Ascending aorta (tissue), 2 donors: ENCODE data around the gene HS2ST1. TPM values are rescaled to one million over a fixed set of nuclear protein-coding genes. Genes with fewer than 3 reads are reported as not detected.

Source experiments
- DNase-seq, 2 donors: peaks; one replicate each; pipeline ENCODE4 v3.0.0-alpha.2; 2019; ENCODE audit warnings: low spot score in 2 of 2
- H3K27ac ChIP-seq, 2 donors: fragments of 200-600 bp; sonication (generic); one replicate each; pipeline ENCODE4 v1.5.1; 2016 to 2017; ENCODE audit warnings: mild to moderate bottlenecking in 1 of 2
- H3K27me3 ChIP-seq: fragments of 200-600 bp; sonication (generic); one replicate; pipeline ENCODE4 v1.5.1; 2017
- H3K36me3 ChIP-seq, 2 donors: fragments of 200-600 bp; sonication (generic); one replicate each; pipeline ENCODE4 v1.5.1; 2016
- H3K4me1 ChIP-seq, 2 donors: fragments of 200-600 bp; sonication (generic); one replicate each; pipeline ENCODE4 v1.5.1; 2016 to 2017; ENCODE audit warnings: mild to moderate bottlenecking in 1 of 2
- H3K4me3 ChIP-seq, 2 donors: fragments of 200-600 bp; sonication (generic); one replicate each; pipeline ENCODE4 v1.5.1; 2016 to 2017; ENCODE audit warnings: mild to moderate bottlenecking in 1 of 2
- H3K9me3 ChIP-seq, 2 donors: fragments of 200-600 bp; sonication (generic); one replicate each; pipeline ENCODE4 v1.5.1; 2016
- intact Hi-C: fragments of 100-400 bp; cut with DNase I; formaldehyde crosslinking; loops from one replicate; pipeline ENCODE4 v1.15.1; 2023
- total RNA-seq: library from RNA; depleted of rRNA; stranded (reverse); fragments of >200 nt; gene quantifications from one replicate; pipeline ENCODE4 v1.1.0, GENCODE V29; 2016
- TF ChIP-seq, protein P1 (sequence below), 3 experiments: fragments of 200-600 bp in 2 of 3; fragments of 450-650 bp in 1 of 3; sonication (generic) in 2 of 3; IDR thresholded peaks; one replicate each; pipeline ENCODE4 v1.5.1; 2016 to 2019; ENCODE audit warnings: antibody characterized with exemption in 3 of 3, mild to moderate bottlenecking in 1 of 3, moderate library complexity in 1 of 3

HS2ST1 gene
- total RNA-seq, 1 donor from 2014 or later = 15.8 TPM

DNA sequence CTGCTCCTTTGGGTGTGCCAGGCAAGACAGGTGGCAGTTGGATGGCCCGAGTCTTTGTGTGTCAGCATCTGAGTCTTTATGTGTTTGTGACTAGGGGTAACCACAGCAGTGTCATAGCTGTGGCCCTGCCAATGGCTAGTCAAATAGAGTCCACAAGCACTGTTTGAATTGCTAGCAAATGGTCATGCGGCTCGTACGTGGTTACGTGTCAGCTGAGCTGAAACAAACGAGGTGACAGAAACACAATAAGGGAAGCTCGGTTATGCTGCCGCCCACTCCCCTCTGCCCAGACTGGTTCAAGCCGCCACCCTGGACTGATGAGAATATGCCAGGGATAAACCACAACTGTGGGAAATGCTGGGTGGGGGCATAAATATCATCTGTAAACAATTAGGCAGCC, 239.9 kb downstream of the HS2ST1 start:
- Histone ChIP-seq H3K27me3 (no peaks in the 10 kb centered on the region), H3K36me3 (no peaks in the 10 kb centered on the region), H3K9me3 (no peaks in the 10 kb centered on the region), H3K4me1 (peaks cover 0 to 9% of the 10 kb centered on the region in 2 donors), H3K4me3 (no peak overlapping the region), H3K27ac (no peak overlapping the region)
- TF ChIP-seq, protein P1, sequence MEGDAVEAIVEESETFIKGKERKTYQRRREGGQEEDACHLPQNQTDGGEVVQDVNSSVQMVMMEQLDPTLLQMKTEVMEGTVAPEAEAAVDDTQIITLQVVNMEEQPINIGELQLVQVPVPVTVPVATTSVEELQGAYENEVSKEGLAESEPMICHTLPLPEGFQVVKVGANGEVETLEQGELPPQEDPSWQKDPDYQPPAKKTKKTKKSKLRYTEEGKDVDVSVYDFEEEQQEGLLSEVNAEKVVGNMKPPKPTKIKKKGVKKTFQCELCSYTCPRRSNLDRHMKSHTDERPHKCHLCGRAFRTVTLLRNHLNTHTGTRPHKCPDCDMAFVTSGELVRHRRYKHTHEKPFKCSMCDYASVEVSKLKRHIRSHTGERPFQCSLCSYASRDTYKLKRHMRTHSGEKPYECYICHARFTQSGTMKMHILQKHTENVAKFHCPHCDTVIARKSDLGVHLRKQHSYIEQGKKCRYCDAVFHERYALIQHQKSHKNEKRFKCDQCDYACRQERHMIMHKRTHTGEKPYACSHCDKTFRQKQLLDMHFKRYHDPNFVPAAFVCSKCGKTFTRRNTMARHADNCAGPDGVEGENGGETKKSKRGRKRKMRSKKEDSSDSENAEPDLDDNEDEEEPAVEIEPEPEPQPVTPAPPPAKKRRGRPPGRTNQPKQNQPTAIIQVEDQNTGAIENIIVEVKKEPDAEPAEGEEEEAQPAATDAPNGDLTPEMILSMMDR (IDR thresholded peaks at IDR 0.05) = no peak
- intact Hi-C loops = no loop called here
- DNase-seq = no peak

DNA sequence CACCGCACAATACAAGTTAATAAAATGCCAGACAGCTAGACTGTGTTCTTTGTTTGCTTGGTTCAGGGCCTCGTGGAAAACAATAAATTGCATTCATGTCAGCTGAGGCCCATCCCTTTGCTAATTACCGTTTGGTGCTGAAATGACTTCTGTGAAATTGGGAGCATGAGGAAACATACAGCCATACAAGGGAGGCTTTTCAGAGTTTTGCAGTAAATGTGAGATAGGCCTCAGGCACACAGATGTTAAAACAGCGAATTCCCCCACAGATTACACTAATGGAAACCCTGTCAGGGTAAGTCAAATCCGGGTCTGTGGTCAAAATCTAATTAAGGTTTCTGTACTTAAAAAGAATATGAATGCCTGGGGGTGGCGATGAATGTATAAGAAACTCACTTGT, 240.7 kb downstream of the HS2ST1 start:
- no peak for DNase-seq
- H3K9me3 ChIP-seq = no peaks in the 10 kb centered on the region
- H3K4me1 ChIP-seq = peaks cover 0 to 9% of the 10 kb centered on the region in 2 donors
- H3K4me3 ChIP-seq = no peak overlapping the region
- H3K36me3 ChIP-seq = no peaks in the 10 kb centered on the region
- intact Hi-C loops = no loop called here
- H3K27ac ChIP-seq = no peak overlapping the region
- TF ChIP-seq, protein P1 (IDR thresholded peaks at IDR 0.05) = no peak
- H3K27me3 ChIP-seq = no peaks in the 10 kb centered on the region

DNA sequence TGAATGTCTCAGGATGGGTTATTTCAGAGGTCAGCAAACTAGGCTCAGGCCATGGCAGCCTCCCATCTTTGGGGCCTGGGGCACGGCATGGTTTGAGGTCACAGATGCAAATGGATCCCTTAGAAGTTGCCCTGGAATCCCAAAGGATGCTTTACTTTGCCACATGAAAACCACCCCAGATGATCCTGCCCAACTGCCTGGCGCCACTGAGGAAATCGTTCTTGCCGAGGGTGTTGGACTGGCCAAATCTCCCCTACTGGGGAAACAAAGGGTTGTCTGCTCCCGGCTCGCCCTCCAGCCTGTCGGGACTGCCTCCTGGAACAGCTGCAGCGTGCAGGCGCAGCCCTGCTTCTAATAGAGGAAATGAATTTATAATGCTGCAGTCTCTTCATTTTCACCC, 241.2 kb downstream of the HS2ST1 start:
- Histone ChIP-seq H3K36me3 (no peaks in the 10 kb centered on the region), H3K4me3 (no peak overlapping the region), H3K27me3 (no peaks in the 10 kb centered on the region), H3K9me3 (no peaks in the 10 kb centered on the region), H3K27ac (no peak overlapping the region), H3K4me1 (peaks cover 0 to 9% of the 10 kb centered on the region in 2 donors)
- DNase-seq = no peak
- TF ChIP-seq, protein P1 (IDR thresholded peaks at IDR 0.05) = no peak
- intact Hi-C loops = no loop called here

DNA sequence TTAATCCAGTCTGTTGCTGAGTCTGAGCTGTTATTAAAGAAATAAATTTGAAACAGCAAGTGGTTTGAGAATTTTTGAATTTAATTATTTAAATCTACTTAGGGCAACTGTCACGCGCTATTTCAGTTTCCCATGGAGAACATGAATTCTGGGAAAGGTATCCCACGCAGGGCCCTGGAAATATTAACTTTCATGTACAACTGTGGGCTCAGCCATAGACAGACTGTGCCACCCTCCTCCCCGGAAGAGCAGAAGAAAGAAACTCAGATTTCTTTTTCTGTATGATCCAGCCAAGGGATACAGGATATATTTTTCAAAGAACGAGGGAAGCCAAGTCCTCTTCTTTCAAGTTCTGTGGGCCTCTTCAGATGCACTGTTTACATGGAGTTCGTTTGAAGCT, 241.7 kb downstream of the HS2ST1 start:
- Histone ChIP-seq H3K36me3 (no peaks in the 10 kb centered on the region), H3K27me3 (no peaks in the 10 kb centered on the region), H3K9me3 (no peaks in the 10 kb centered on the region), H3K4me3 (no peak overlapping the region), H3K4me1 (peaks cover 0 to 8% of the 10 kb centered on the region in 2 donors), H3K27ac (no peak overlapping the region)
- intact Hi-C loops = no loop called here
- DNase-seq = no peak
- TF ChIP-seq, protein P1 (IDR thresholded peaks at IDR 0.05) = no peak

DNA sequence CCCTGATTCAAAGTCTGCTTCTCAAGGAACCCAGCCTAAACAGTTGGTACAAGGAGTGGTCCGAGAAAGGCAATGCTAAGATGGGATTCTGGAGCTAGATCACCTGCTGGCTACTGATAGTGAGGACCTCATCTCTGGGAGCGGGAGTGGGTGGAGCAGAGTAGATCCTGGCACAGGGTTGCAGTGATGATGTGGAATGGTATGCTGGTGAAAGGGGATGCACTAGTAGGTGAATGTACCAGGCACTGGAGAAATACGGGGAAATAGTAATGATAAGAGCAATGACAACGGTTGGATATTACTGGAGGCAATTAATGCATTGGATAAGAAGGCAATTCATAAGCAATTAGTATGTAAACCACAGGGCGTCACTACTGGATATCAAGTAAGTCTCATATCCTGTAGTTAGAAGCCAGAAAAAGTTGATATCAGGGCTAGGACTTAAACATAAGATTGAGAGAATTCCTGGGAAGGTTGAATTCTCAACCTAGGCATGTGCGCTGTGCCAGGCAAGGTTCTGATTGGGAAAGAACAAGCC, 245.0 kb downstream of the HS2ST1 start:
- no peak overlapping the region for H3K4me3 ChIP-seq
- DNase-seq = no peak
- TF ChIP-seq, protein P1 (IDR thresholded peaks at IDR 0.05) = no peak
- no peaks in the 10 kb centered on the region for H3K27me3 ChIP-seq
- no peaks in the 10 kb centered on the region for H3K4me1 ChIP-seq
- H3K36me3 ChIP-seq = no peaks in the 10 kb centered on the region
- no peaks in the 10 kb centered on the region for H3K9me3 ChIP-seq
- intact Hi-C loops = no loop called here
- H3K27ac ChIP-seq = no peak overlapping the region

Other genes starting within 250 kb of the HS2ST1 start
- gene SH3GLB1, start 210.1 kb upstream of the HS2ST1 start, total RNA-seq = 28.9 TPM
- gene SELENOF, start 509 bp upstream of the HS2ST1 start, total RNA-seq = 124 TPM